Activated CD4-positive, alpha-beta T cell treated with anti-CD3 and anti-CD28 coated beads, Interleukin-2, amount 10 ng/mL, durations not matched to agents 24 days and 14 days (primary cell): ENCODE results near the gene ZBED5. TPM values are rescaled to one million over a fixed set of nuclear protein-coding genes. Genes with fewer than 3 reads are reported as not detected.
"Not testable (repeated sequence)": the region's sequence is repeated elsewhere in the genome, so short reads cannot be mapped to it uniquely, and the experiment has no call there.

ENCODE experiments used
- DNase-seq: peaks from one replicate; pipeline ENCODE4 v3.0.0; 2022
- H3K27ac Mint-ChIP-seq: one replicate; pipeline ENCODE4 v1.8.0; 2022; ENCODE audit warnings: mild to moderate bottlenecking, mixed read lengths
- H3K27me3 Mint-ChIP-seq: one replicate; pipeline ENCODE4 v1.8.0; 2022; ENCODE audit warnings: mixed read lengths
- H3K36me3 Mint-ChIP-seq: one replicate; pipeline ENCODE4 v1.8.0; 2022; ENCODE audit warnings: low read depth, mild to moderate bottlenecking, mixed read lengths
- H3K4me1 Mint-ChIP-seq: one replicate; pipeline ENCODE4 v1.8.0; 2021; ENCODE audit warnings: mixed read lengths
- H3K4me3 Mint-ChIP-seq: one replicate; pipeline ENCODE4 v1.8.0; 2022; ENCODE audit warnings: mild to moderate bottlenecking, moderate library complexity, mixed read lengths
- H3K9me3 Mint-ChIP-seq: one replicate; pipeline ENCODE4 v1.8.0; 2021; ENCODE audit warnings: mixed read lengths
- intact Hi-C: fragments of 100-400 bp; cut with micrococcal nuclease; formaldehyde crosslinking; loops from one replicate; pipeline ENCODE4 v1.15.1; 2023
- total RNA-seq: library from RNA; stranded (reverse); gene quantifications from 2 replicates; pipeline ENCODE4 v1.2.3, GENCODE V29; 2022

Gene ZBED5
- total RNA-seq, 1 donor from 2014 or later = 43.1 TPM

DNA sequence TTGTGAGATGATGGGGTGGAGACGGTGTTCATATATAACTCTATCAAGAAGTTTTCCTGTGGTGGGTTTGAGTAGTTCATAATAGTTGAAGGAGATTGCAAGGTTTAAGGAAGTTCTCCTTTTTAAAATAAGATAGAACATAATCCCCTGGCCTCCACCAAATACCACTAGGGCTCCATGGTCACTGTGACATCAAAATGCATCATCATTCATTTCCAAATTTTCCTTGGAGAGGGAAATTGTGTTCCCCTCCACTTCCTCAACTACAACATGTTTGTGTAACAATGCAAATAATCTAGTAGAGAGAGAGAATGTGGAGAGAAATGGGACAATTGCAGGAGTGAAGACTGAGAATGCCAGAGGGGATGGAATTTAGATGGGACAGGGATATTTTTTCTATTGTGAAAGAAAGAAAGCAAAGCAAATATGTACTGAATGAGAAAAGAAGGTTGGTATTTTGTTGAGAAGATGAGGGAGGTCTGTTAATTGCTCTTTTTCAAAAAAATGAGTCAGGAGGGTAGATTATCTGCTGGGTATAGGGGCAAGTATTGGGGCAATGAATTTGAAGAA lies 33.4 kb upstream of the ZBED5 start:
- DNase-seq = no peak
- peaks cover 24% of the 10 kb centered on the region for H3K27me3 Mint-ChIP-seq
- H3K27ac Mint-ChIP-seq = no peak overlapping the region
- intact Hi-C loops = no loop called here
- H3K4me1 Mint-ChIP-seq = no peaks in the 10 kb centered on the region
- H3K4me3 Mint-ChIP-seq = no peak overlapping the region
- no peaks in the 10 kb centered on the region for H3K36me3 Mint-ChIP-seq
- peaks cover 21% of the 10 kb centered on the region for H3K9me3 Mint-ChIP-seq

DNA sequence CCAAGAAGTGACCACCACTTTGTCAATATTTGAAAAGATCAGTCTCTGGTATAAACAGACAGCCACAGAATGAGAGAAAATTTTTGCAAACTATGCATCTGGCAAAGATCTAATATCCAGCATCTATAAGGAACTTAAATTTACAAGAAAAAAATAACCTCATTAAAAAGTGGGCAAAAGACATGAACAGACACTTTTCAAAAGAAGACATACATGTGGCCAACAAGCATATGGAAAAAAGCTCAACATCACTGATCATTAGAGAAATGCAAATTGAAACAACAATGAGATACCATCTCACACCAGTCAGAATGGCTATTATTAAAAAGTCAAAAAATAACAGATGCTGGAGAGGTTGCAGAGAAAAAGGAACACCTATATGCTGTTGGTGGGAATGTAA lies 32.2 kb upstream of the ZBED5 start:
- Mint-ChIP-seq H3K27me3 (peaks cover 24% of the 10 kb centered on the region), H3K9me3 (peaks cover 21% of the 10 kb centered on the region)
- H3K4me1 Mint-ChIP-seq, H3K36me3 Mint-ChIP-seq, H3K4me3 Mint-ChIP-seq, intact Hi-C loops, H3K27ac Mint-ChIP-seq, DNase-seq: not testable (repeated sequence)

DNA sequence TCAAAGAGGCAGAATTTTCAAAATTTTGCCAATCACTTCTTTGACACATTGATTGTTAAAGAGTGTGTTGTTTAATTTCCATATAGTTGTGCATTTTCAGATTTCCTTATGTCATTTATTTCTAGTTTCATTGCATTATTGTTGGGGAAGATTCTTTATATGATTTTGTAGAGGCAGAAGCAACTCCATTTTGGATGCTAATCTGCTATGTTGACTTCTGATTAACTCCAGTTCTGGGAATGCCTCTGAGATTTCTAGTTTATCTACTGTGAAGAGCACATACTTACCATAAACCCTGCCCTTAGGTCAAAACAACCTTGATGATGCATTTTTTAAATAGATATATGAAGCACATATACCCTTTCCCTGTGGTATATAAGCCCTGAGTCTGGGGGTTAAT lies 29.5 kb upstream of the ZBED5 start:
- Mint-ChIP-seq H3K9me3 (peaks cover 21% of the 10 kb centered on the region), H3K27me3 (peaks cover 24% of the 10 kb centered on the region), H3K4me3 (no peak overlapping the region), H3K36me3 (no peaks in the 10 kb centered on the region), H3K27ac (no peak overlapping the region), H3K4me1 (no peaks in the 10 kb centered on the region)
- no peak for DNase-seq
- intact Hi-C loops = no loop called here

DNA sequence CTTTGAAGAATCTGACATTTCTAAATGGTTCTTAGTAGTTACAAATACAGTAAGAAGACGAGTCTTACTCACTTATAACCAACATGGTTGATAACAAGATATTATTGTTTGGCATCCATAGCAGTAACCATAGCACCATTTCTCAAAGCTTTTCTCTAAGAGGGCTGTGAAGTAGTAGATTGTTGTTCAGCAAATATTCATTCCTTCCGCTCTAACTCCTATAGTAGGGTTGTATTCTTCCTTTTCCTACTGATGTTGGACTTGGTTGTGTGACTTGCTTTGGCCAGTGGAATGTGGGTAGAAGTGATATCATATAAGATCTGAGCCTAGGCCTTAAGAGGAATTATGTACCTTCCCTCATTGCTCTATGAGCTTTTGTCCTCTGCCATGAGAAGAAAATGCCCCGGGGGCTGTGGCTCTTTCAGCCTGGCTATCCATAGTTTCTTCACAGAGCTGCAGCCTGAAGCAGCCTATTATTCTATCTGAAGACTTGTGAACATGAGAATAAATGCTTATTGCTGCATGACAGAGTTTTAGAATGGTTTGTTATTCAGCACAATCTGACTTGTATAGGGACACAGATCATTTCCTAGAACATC lies 28.9 kb upstream of the ZBED5 start:
- peaks cover 21% of the 10 kb centered on the region for H3K9me3 Mint-ChIP-seq
- peaks cover 24% of the 10 kb centered on the region for H3K27me3 Mint-ChIP-seq
- H3K36me3 Mint-ChIP-seq = no peaks in the 10 kb centered on the region
- no peak for DNase-seq
- H3K4me3 Mint-ChIP-seq = no peak overlapping the region
- H3K4me1 Mint-ChIP-seq = no peaks in the 10 kb centered on the region
- no peak overlapping the region for H3K27ac Mint-ChIP-seq
- intact Hi-C loops = no loop called here

DNA sequence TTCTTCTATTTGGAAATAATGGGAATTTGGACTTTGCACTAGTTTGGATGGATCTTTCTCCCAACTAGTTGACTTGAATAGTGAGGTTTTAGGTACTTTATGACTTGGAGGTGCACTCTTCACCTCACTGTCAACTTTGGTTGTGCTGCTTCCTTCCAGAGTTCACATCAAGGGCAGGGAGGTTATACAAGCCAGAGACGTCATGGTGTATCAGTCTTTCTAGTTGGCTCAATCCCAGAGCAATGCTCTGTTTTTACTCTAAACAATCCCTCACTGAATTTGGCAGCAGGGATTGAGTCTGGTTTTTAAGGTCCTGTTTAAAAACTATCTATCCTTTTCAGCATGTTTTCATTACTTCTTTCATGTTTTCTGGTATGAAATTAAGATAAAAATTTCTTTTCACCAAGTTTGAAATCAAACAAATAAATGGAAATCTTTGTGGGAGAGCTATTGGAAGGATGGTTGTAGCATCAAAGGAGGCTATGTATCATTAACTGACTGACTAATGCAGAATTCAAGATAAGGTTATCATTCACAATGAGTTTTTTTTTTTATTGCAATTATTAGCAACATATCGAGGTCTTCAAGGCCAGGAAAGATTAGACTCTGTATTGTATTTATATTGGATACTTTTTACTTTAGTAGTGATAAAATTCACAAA lies 28.0 kb upstream of the ZBED5 start:
- Mint-ChIP-seq H3K27me3 (peaks cover 18% of the 10 kb centered on the region), H3K27ac (no peak overlapping the region), H3K36me3 (no peaks in the 10 kb centered on the region), H3K4me3 (no peak overlapping the region), H3K4me1 (no peaks in the 10 kb centered on the region), H3K9me3 (peaks cover 16% of the 10 kb centered on the region)
- intact Hi-C loops = no loop called here
- DNase-seq = no peak

DNA sequence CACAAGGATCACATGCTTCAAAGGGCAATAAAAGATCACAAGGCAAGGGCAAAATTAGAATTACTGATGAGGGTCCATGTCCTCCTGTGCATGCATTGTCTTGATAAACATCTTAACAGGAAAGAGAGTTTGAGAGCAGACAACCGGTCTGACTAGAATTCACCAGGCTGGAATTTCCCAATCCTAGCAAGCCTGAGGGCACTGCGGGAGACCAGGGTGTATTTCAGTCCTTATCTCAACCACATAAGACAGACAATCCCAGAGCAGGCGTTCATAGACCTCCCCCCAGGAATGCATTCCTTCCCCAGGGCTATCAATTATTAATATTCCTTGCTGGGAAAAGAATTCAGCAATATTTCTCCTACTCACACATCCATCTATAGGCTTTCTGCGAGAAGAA lies 26.4 kb upstream of the ZBED5 start:
- H3K27ac Mint-ChIP-seq, DNase-seq, H3K4me1 Mint-ChIP-seq, H3K36me3 Mint-ChIP-seq, H3K27me3 Mint-ChIP-seq, H3K9me3 Mint-ChIP-seq, H3K4me3 Mint-ChIP-seq, intact Hi-C loops: not testable (repeated sequence)

DNA sequence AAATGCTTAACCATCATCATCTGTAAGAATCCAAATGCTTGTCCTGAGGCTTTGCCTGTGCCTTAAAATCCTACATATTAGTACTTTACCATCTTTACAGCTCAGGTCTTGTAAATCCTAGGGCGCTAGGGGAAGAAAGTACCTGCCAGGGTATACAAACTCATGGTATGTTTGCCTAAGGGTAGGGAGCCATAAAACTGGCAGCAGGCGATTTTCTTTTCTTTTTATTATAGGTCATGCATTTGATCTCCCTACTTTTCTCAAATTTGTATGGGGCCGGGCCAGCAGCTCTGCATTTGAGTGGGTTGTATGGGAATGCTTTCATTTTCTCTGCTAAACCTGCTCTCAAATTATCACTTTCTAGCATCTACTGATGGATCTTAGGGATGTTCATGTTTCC lies 24.0 kb upstream of the ZBED5 start:
- Mint-ChIP-seq H3K9me3 (peaks cover 4% of the 10 kb centered on the region), H3K27me3 (no peaks in the 10 kb centered on the region), H3K27ac (no peak overlapping the region), H3K36me3 (peaks cover 4% of the 10 kb centered on the region), H3K4me1 (peaks cover 8% of the 10 kb centered on the region), H3K4me3 (no peak overlapping the region)
- no peak for DNase-seq
- intact Hi-C loops = no loop called here

DNA sequence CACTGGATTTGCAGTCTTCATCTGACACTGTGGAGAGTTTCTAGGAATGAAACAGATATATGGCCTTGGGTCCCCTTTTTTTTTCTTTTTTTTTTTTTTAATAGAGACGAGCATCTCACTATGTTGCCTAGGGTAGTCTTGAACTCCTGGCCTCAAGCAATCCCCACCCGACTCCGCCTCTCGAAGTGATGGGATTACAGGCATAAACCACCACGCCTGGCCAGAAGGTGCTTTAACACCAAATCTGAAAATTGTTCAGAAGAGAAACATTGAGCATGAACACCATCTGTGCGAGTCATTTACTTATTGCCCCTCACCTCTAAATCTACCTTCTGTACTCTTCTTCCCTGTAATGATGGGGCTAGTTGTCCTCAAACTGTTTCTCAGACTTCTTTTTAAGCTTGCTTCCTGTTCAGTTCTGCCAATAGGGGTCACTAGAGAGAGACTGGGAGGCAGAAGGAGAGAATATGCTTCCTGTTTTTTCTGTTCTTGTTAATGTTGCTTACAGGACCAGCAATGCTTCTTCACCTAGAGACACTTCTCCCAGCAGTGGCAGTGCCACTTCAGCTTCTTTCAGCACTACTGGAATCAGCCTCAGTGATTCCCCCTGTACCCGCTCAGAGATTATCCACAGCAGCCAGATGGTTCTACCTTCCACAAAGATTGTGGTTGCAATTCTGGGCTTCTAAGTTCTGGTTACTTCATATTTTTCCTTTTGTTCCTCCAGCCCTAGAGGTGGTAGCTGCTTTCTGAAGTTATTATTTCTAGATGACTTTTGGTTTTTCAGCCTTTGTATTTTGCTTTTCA lies 20.8 kb upstream of the ZBED5 start:
- Mint-ChIP-seq H3K27ac (peak overlapping the region; percentile 6), H3K4me1 (peaks cover 8% of the 10 kb centered on the region), H3K4me3 (no peak overlapping the region), H3K36me3 (peaks cover 8% of the 10 kb centered on the region), H3K27me3 (no peaks in the 10 kb centered on the region), H3K9me3 (peaks cover 9% of the 10 kb centered on the region)
- intact Hi-C loops = loop anchor here (2.0 kb wide), 1 partner anchor 20 kb away; the partner anchor contains the start of gene ZBED5
- peak; percentile 79 for DNase-seq

DNA sequence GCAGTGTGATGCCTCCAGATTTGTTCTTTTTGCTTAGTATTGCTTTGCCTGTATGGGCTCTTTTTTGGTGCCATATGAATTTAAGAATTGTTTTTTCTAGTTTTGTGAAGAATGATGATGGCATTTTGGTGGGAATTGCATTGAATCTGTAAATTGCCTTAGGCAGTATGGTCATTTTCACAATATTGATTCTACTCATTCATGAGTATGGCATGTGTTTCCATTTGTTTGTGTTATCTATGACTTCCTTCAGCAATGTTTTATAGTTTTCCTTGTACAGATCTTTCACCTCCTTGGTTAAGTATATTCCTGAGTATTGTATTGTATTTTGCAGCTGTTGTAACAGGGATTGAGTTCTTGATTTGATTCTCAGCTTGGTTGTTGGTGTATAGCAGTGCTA lies 18.3 kb upstream of the ZBED5 start:
- peaks cover 9% of the 10 kb centered on the region for H3K4me1 Mint-ChIP-seq
- intact Hi-C loops = no loop called here
- peaks cover 21% of the 10 kb centered on the region for H3K36me3 Mint-ChIP-seq
- H3K4me3 Mint-ChIP-seq = no peak overlapping the region
- peaks cover 25% of the 10 kb centered on the region for H3K9me3 Mint-ChIP-seq
- no peak overlapping the region for H3K27ac Mint-ChIP-seq
- DNase-seq = no peak
- no peaks in the 10 kb centered on the region for H3K27me3 Mint-ChIP-seq

DNA sequence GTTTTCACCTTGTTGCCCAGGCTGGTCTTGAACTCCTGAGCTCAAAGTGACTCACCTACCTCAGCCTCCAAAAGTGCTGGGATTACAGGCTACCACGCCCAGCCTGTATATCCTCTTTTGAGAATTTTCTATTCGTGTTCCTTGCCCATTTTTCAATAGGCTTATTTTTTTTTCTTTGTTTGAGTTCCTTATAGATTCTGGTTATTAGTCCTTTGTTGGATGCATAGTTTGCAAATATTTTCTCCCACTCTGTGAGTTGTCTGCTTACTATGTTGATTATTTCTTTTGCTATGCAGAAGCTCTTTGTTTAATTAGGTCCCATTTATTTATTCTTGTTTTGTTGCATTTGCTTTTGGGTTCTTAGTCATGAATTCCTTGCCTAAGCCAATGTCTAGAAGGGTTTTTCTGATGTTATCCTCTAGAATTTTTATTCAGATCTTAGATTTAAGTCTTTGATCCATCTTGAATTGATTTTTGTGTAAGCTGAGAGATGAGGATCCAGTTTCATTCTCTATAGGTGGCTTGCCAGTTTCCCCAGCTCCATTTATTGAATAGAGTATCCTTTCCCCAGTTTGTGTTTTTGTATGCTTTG lies 17.7 kb upstream of the ZBED5 start:
- H3K27me3 Mint-ChIP-seq = no peaks in the 10 kb centered on the region
- H3K36me3 Mint-ChIP-seq = peaks cover 22% of the 10 kb centered on the region
- no peak overlapping the region for H3K27ac Mint-ChIP-seq
- DNase-seq = no peak
- peaks cover 27% of the 10 kb centered on the region for H3K9me3 Mint-ChIP-seq
- intact Hi-C loops = no loop called here
- peaks cover 10% of the 10 kb centered on the region for H3K4me1 Mint-ChIP-seq
- no peak overlapping the region for H3K4me3 Mint-ChIP-seq

DNA sequence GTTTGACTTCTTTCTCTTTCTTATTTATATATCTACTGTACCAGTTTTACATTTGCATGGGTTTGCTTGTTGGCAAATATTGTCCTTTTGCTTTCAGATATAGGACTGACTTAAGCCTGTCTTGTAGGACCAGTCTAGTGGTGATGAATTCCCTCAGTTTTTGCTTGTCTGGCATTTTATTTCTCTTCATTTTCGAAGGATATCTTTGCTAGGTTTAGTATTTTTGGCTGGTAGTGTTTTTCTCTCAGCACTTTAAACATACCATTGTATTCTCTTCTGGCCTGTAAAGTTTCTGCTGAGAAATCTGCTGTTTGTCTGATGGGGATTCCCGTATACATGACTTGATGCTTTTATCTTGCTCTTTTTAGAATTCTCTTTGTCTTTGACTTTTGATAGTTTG lies 14.2 kb upstream of the ZBED5 start:
- Mint-ChIP-seq H3K36me3 (peaks cover 18% of the 10 kb centered on the region), H3K27me3 (no peaks in the 10 kb centered on the region), H3K9me3 (peaks cover 22% of the 10 kb centered on the region), H3K4me1 (peaks cover 2% of the 10 kb centered on the region), H3K4me3 (no peak overlapping the region), H3K27ac (no peak overlapping the region)
- intact Hi-C loops = no loop called here
- DNase-seq = no peak

DNA sequence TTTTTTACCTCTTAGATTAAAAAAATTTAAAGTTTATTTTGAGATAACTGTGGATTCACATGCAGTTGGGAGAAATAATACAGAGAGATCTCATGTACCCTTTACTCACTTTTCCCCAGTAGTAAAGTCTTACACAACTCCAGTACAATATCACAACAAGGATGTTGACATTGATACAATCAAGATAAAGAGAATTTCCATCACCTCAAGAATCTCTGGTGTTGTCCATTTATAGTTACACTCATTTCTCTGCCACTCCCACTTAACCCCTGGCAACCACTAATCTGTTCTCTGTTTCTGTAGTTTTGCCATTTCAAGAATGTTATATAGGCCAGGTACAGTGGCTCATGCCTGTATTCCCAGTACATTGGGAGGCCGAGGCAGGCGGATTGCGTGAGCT lies 10.5 kb upstream of the ZBED5 start:
- H3K27me3 Mint-ChIP-seq = no peaks in the 10 kb centered on the region
- H3K27ac Mint-ChIP-seq = no peak overlapping the region
- H3K4me3 Mint-ChIP-seq = no peak overlapping the region
- DNase-seq = no peak
- H3K4me1 Mint-ChIP-seq = peaks cover 10% of the 10 kb centered on the region
- H3K36me3 Mint-ChIP-seq = peaks cover 14% of the 10 kb centered on the region
- intact Hi-C loops = no loop called here
- H3K9me3 Mint-ChIP-seq = peaks cover 15% of the 10 kb centered on the region

DNA sequence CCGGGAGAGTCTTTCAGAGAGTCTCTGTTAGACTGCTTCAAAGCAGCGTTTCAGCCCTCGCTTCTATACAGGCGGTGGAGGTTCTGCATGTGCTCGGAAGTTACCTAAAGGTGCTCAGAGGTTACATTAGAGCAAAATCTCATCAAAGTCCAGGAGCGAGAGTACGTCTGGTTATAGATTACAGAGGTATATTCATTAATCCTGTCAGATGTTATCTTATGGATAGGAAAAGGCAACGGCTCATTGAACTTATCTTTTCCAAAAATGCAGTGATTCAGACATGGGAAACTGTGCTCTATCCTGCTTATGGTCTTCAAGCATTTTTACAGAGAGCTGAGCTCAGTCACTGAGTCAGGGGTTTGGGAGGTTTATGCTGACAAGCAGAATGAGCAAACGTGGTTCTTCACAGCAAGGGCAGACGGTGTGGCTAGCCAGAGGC lies 9.1 kb upstream of the ZBED5 start:
- H3K27ac Mint-ChIP-seq = no peak overlapping the region
- no peak overlapping the region for H3K4me3 Mint-ChIP-seq
- H3K36me3 Mint-ChIP-seq = peaks cover 8% of the 10 kb centered on the region
- no peaks in the 10 kb centered on the region for H3K27me3 Mint-ChIP-seq
- intact Hi-C loops = no loop called here
- DNase-seq = no peak
- peaks cover 16% of the 10 kb centered on the region for H3K4me1 Mint-ChIP-seq
- peaks cover 6% of the 10 kb centered on the region for H3K9me3 Mint-ChIP-seq

DNA sequence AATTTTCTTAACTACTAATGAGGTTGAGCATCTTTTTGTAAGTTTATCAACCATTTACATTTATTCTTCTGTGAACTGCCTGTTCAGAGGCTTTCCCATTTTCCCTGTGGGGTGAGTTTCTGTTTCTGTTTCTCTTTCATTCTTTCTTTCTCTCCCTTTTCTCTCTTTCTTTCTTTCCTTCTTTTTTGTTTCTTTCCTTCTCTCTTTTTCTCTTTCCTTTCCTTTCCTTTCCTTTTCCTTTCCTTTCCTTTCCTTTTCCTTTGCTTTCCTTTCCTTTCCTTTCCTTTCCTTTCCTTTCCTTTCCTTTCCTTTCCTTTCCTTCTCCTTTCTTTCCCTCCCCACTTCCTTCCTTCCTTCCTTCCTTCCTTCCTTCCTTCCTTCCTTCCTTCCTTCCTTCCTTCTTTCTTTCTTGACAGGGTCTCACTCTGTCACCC lies 8.0 kb upstream of the ZBED5 start:
- H3K27me3 Mint-ChIP-seq = no peaks in the 10 kb centered on the region
- H3K4me1 Mint-ChIP-seq = peaks cover 14% of the 10 kb centered on the region
- no peaks in the 10 kb centered on the region for H3K9me3 Mint-ChIP-seq
- H3K36me3 Mint-ChIP-seq = peaks cover 2% of the 10 kb centered on the region
- H3K27ac Mint-ChIP-seq = no peak overlapping the region
- intact Hi-C loops = no loop called here
- DNase-seq = no peak
- H3K4me3 Mint-ChIP-seq = no peak overlapping the region
